ENCODE results near the gene CNTROB. TPM values are rescaled to one million over a fixed set of nuclear protein-coding genes. Genes with fewer than 3 reads are reported as not detected.

CNTROB gene
- total and polyA plus RNA-seq, 5 donors from 2014 or later, result 5.0 to 40.9 (median 7.5) TPM

GRCh38 chr17:7887038-7887481 is 44.9 kb upstream of the CNTROB start:
- DNase-seq (no peak), ATAC-seq (ENCODE audit: low read depth in 2 of 2) (peak; percentile 36 to 41)
- peaks cover 19% of the 10 kb centered on the region for H3K36me3 Mint-ChIP-seq
- no peak overlapping the region for H3K4me3 Mint-ChIP-seq
- H3K4me1 ChIP-seq (ENCODE audit: control insufficient read depth, insufficient read depth, low read length, poor library complexity, severe bottlenecking), result peaks cover 62% of the 10 kb centered on the region
- H3K27me3 Mint-ChIP-seq, result peaks cover 7% of the 10 kb centered on the region
- no peaks in the 10 kb centered on the region for H3K9me3 ChIP-seq (ENCODE audit: control insufficient read depth in 2 of 2, low read length in 2 of 2)
- no peaks in the 10 kb centered on the region for H3K27me3 ChIP-seq (ENCODE audit: control insufficient read depth, insufficient read depth, low read length)
- H3K9me3 Mint-ChIP-seq, result no peaks in the 10 kb centered on the region
- H3K36me3 ChIP-seq (ENCODE audit: control insufficient read depth, insufficient read depth, low read length), result peaks cover 24% of the 10 kb centered on the region
- peaks cover 0 to 26% (median 10%) of the 10 kb centered on the region in 4 donors for H3K4me1 Mint-ChIP-seq
- H3K27ac Mint-ChIP-seq, result no peak overlapping the region
- H3K27ac ChIP-seq (ENCODE audit: insufficient read depth, low read length, poor library complexity, severe bottlenecking), result peak overlapping the region; percentile 82
- H3K4me3 ChIP-seq (ENCODE audit: low read depth, low read length), result peak overlapping the region; percentile 87

DNA sequence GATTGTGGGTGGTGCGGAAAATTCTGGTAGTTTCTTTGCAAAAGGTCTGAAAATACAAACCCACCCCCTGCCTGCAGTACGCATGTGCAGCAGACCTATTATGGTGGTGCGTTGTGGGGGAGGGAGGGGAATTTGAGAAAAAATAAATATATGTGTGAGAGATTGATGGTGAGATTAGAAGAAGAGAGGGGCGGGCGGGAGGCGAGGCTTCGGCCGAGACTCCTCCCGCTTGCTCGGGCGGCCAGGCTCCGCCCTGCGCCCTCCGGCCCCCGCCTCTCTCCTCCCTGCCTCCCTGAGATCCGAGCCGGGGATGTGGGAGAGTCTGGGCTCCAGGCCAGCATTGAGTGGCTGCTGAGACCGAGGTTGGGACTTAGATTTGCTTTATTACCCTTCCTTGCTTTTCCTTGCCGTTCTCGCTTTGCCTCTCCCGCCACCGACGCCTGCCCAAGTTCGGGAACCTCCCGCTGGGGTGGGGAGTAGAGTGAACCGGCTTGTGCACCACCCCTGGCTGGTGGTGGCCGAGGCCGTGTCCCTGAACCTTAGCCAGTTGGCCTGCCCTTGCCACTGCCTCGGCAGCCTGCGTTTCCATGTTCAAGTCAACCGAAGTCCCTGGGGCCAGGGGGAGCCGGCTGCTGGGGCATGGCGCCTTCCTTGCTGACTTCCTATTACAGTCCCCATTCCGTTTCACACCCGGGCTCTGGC is 44.4 kb upstream of the CNTROB start:
- peaks cover 7% of the 10 kb centered on the region for H3K27me3 Mint-ChIP-seq
- Histone ChIP-seq H3K9me3 (ENCODE audit: control insufficient read depth in 2 of 2, low read length in 2 of 2) (no peaks in the 10 kb centered on the region), H3K27ac (ENCODE audit: insufficient read depth, low read length, poor library complexity, severe bottlenecking) (peak overlapping the region; percentile 82), H3K4me1 (ENCODE audit: control insufficient read depth, insufficient read depth, low read length, poor library complexity, severe bottlenecking) (peaks cover 56% of the 10 kb centered on the region), H3K27me3 (ENCODE audit: control insufficient read depth, insufficient read depth, low read length) (no peaks in the 10 kb centered on the region), H3K36me3 (ENCODE audit: control insufficient read depth, insufficient read depth, low read length) (peaks cover 27% of the 10 kb centered on the region), H3K4me3 (ENCODE audit: low read depth, low read length) (peak overlapping the region; percentile 87)
- no peak overlapping the region for H3K4me3 Mint-ChIP-seq
- ATAC-seq (ENCODE audit: low read depth in 2 of 2) (peak; percentile 73 to 74), DNase-seq (peak; percentile 83 to 99 (median 93))
- H3K4me1 Mint-ChIP-seq, result peaks cover 0 to 27% (median 11%) of the 10 kb centered on the region in 4 donors
- no peaks in the 10 kb centered on the region for H3K9me3 Mint-ChIP-seq
- H3K27ac Mint-ChIP-seq, result no peak overlapping the region
- H3K36me3 Mint-ChIP-seq, result peaks cover 21% of the 10 kb centered on the region

- H3K27me3 ChIP-seq (ENCODE audit: control insufficient read depth, insufficient read depth, low read length), result no peaks in the 10 kb centered on the region
- no peaks in the 10 kb centered on the region for H3K9me3 ChIP-seq (ENCODE audit: control insufficient read depth in 2 of 2, low read length in 2 of 2)
- Mint-ChIP-seq H3K4me3 (peak within 1 kb of the TSS in 1 of 4 donors; percentile 43), H3K27ac (peak within 1 kb of the TSS in 1 of 3 donors; percentile 62), H3K4me1 (peaks cover 0 to 27% (median 11%) of the 10 kb centered on the region in 4 donors), H3K27me3 (peaks cover 7% of the 10 kb centered on the region), H3K9me3 (no peaks in the 10 kb centered on the region), H3K36me3 (peaks cover 21% of the 10 kb centered on the region)
- peaks cover 49% of the 10 kb centered on the region for H3K4me1 ChIP-seq (ENCODE audit: control insufficient read depth, insufficient read depth, low read length, poor library complexity, severe bottlenecking)
- ATAC-seq (ENCODE audit: low read depth in 2 of 2) (peak; percentile 33 to 38), DNase-seq (peak; percentile 15 to 65 (median 51))
- H3K27ac ChIP-seq (ENCODE audit: insufficient read depth, low read length, poor library complexity, severe bottlenecking), result peak within 1 kb of the TSS; percentile 82
- H3K4me3 ChIP-seq (ENCODE audit: low read depth, low read length), result peak within 1 kb of the TSS; percentile 87
- peaks cover 32% of the 10 kb centered on the region for H3K36me3 ChIP-seq (ENCODE audit: control insufficient read depth, insufficient read depth, low read length)
These were observed 43.7 kb upstream of the CNTROB start, which contains the start of gene CHD3 for GRCh38 chr17:7888184-7888920. TSS of gene CHD3 (plus strand) at chr17:7888789. CDS start at chr17:7889001, 212 bp downstream.

- Mint-ChIP-seq H3K9me3 (no peaks in the 10 kb centered on the region), H3K27me3 (peaks cover 7% of the 10 kb centered on the region), H3K36me3 (peaks cover 21% of the 10 kb centered on the region), H3K4me1 (peaks cover 0 to 24% (median 11%) of the 10 kb centered on the region in 4 donors), H3K27ac (peak overlapping the region in 1 of 3 donors; percentile 62), H3K4me3 (peak overlapping the region in 1 of 4 donors; percentile 43)
- peaks cover 41% of the 10 kb centered on the region for H3K4me1 ChIP-seq (ENCODE audit: control insufficient read depth, insufficient read depth, low read length, poor library complexity, severe bottlenecking)
- DNase-seq (peak in 2 of 3 donors; percentile 16 to 38), ATAC-seq (ENCODE audit: low read depth in 2 of 2) (no peak)
- H3K27me3 ChIP-seq (ENCODE audit: control insufficient read depth, insufficient read depth, low read length), result no peaks in the 10 kb centered on the region
- H3K4me3 ChIP-seq (ENCODE audit: low read depth, low read length), result peak overlapping the region; percentile 87
- no peaks in the 10 kb centered on the region for H3K9me3 ChIP-seq (ENCODE audit: control insufficient read depth in 2 of 2, low read length in 2 of 2)
- H3K36me3 ChIP-seq (ENCODE audit: control insufficient read depth, insufficient read depth, low read length), result peaks cover 42% of the 10 kb centered on the region
- H3K27ac ChIP-seq (ENCODE audit: insufficient read depth, low read length, poor library complexity, severe bottlenecking), result no peak overlapping the region
These were observed 42.6 kb upstream of the CNTROB start for GRCh38 chr17:7889166-7889955.

GRCh38 chr17:7893187-7893880 is 38.7 kb upstream of the CNTROB start:
- no peak for DNase-seq
- Histone ChIP-seq H3K4me3 (ENCODE audit: low read depth, low read length) (no peak overlapping the region), H3K27me3 (ENCODE audit: control insufficient read depth, insufficient read depth, low read length) (no peaks in the 10 kb centered on the region), H3K36me3 (ENCODE audit: control insufficient read depth, insufficient read depth, low read length) (peaks cover 77% of the 10 kb centered on the region), H3K9me3 (ENCODE audit: control insufficient read depth in 2 of 2, low read length in 2 of 2) (no peaks in the 10 kb centered on the region), H3K4me1 (ENCODE audit: control insufficient read depth, insufficient read depth, low read length, poor library complexity, severe bottlenecking) (peaks cover 16% of the 10 kb centered on the region), H3K27ac (ENCODE audit: insufficient read depth, low read length, poor library complexity, severe bottlenecking) (no peak overlapping the region)
- Mint-ChIP-seq H3K4me3 (no peak overlapping the region), H3K9me3 (no peaks in the 10 kb centered on the region), H3K27ac (peak overlapping the region in 2 of 3 donors; percentile 41 to 59), H3K4me1 (peaks cover 7 to 28% (median 21%) of the 10 kb centered on the region in 4 donors), H3K27me3 (no peaks in the 10 kb centered on the region), H3K36me3 (peaks cover 45% of the 10 kb centered on the region)
- no peak for ATAC-seq (ENCODE audit: low read depth in 2 of 2)

DNA sequence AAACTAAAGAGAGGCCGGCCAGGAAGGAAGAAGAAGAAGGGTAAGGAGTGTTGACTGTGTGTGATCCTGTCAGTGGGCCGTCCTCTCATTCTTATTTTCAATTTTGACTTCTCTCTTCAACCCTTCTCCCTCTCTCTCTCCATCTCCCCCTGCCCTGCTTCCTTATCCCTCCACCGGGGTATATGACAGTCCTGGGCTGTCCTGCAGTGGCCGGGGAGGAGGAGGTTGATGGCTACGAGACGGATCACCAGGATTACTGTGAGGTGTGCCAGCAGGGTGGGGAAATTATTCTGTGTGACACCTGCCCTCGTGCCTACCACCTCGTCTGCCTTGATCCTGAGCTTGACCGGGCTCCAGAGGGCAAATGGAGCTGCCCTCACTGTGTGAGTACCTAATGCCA is 37.8 kb upstream of the CNTROB start:
- H3K9me3 ChIP-seq (ENCODE audit: control insufficient read depth in 2 of 2, low read length in 2 of 2), result no peaks in the 10 kb centered on the region
- H3K27me3 Mint-ChIP-seq, result no peaks in the 10 kb centered on the region
- ATAC-seq (ENCODE audit: low read depth in 2 of 2), result no peak
- peaks cover 86% of the 10 kb centered on the region for H3K36me3 ChIP-seq (ENCODE audit: control insufficient read depth, insufficient read depth, low read length)
- no peak overlapping the region for H3K27ac ChIP-seq (ENCODE audit: insufficient read depth, low read length, poor library complexity, severe bottlenecking)
- peaks cover 8% of the 10 kb centered on the region for H3K4me1 ChIP-seq (ENCODE audit: control insufficient read depth, insufficient read depth, low read length, poor library complexity, severe bottlenecking)
- H3K27me3 ChIP-seq (ENCODE audit: control insufficient read depth, insufficient read depth, low read length), result no peaks in the 10 kb centered on the region
- H3K27ac Mint-ChIP-seq, result peak overlapping the region in 2 of 3 donors; percentile 41 to 79
- H3K4me1 Mint-ChIP-seq, result peaks cover 7 to 28% (median 20%) of the 10 kb centered on the region in 4 donors
- no peak for DNase-seq
- no peak overlapping the region for H3K4me3 Mint-ChIP-seq
- H3K36me3 Mint-ChIP-seq, result peaks cover 53% of the 10 kb centered on the region
- no peaks in the 10 kb centered on the region for H3K9me3 Mint-ChIP-seq
- no peak overlapping the region for H3K4me3 ChIP-seq (ENCODE audit: low read depth, low read length)

DNA sequence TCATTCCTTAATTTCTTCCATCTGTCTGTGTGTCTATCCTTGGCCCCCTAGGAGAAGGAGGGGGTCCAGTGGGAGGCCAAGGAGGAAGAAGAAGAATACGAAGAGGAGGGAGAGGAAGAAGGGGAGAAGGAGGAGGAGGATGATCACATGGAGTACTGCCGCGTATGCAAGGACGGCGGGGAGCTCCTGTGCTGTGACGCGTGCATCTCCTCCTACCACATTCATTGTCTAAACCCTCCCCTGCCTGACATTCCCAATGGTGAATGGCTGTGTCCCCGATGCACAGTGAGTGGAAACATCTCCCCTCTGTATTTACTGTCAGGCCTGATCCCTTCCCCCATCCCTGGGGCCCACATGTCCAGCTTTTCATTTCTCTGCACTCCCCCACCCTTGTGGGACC is 37.1 kb upstream of the CNTROB start:
- Mint-ChIP-seq H3K27me3 (no peaks in the 10 kb centered on the region), H3K4me1 (peaks cover 7 to 28% (median 19%) of the 10 kb centered on the region in 4 donors), H3K27ac (peak overlapping the region in 2 of 3 donors; percentile 44 to 81), H3K36me3 (peaks cover 58% of the 10 kb centered on the region), H3K9me3 (no peaks in the 10 kb centered on the region), H3K4me3 (no peak overlapping the region)
- Histone ChIP-seq H3K36me3 (ENCODE audit: control insufficient read depth, insufficient read depth, low read length) (peaks cover 88% of the 10 kb centered on the region), H3K9me3 (ENCODE audit: control insufficient read depth in 2 of 2, low read length in 2 of 2) (no peaks in the 10 kb centered on the region), H3K4me1 (ENCODE audit: control insufficient read depth, insufficient read depth, low read length, poor library complexity, severe bottlenecking) (peaks cover 1% of the 10 kb centered on the region), H3K4me3 (ENCODE audit: low read depth, low read length) (no peak overlapping the region), H3K27me3 (ENCODE audit: control insufficient read depth, insufficient read depth, low read length) (no peaks in the 10 kb centered on the region), H3K27ac (ENCODE audit: insufficient read depth, low read length, poor library complexity, severe bottlenecking) (no peak overlapping the region)
- DNase-seq (no peak), ATAC-seq (ENCODE audit: low read depth in 2 of 2) (no peak)
